LNCaP clone FGC (cell line): ENCODE results near the gene NFKB1.

ENCODE experiments used
- DNase-seq: peaks from one replicate; pipeline ENCODE4 v3.0.0-alpha.2; 2011; ENCODE audit warnings: low read depth
- H3K4me3 ChIP-seq: 2 replicates; pipeline ENCODE4 v1.5.1; 2011; ENCODE audit warnings: mild to moderate bottlenecking, low read depth, low read length, control low read depth
- TF ChIP-seq, protein P1 (sequence below): IDR thresholded peaks from 2 replicates; pipeline ENCODE4 v1.5.1; 2012; ENCODE audit warnings: mild to moderate bottlenecking; ENCODE audit not compliant: control insufficient read depth, insufficient read depth; ENCODE audit errors: extremely low read depth

Gene NFKB1

GRCh38 chr4:102506523-102506922, 5.4 kb downstream of the NFKB1 start:
- no peak for DNase-seq
- TF ChIP-seq, protein P1, sequence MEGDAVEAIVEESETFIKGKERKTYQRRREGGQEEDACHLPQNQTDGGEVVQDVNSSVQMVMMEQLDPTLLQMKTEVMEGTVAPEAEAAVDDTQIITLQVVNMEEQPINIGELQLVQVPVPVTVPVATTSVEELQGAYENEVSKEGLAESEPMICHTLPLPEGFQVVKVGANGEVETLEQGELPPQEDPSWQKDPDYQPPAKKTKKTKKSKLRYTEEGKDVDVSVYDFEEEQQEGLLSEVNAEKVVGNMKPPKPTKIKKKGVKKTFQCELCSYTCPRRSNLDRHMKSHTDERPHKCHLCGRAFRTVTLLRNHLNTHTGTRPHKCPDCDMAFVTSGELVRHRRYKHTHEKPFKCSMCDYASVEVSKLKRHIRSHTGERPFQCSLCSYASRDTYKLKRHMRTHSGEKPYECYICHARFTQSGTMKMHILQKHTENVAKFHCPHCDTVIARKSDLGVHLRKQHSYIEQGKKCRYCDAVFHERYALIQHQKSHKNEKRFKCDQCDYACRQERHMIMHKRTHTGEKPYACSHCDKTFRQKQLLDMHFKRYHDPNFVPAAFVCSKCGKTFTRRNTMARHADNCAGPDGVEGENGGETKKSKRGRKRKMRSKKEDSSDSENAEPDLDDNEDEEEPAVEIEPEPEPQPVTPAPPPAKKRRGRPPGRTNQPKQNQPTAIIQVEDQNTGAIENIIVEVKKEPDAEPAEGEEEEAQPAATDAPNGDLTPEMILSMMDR = no peak
- no peak overlapping the region for H3K4me3 ChIP-seq

DNA sequence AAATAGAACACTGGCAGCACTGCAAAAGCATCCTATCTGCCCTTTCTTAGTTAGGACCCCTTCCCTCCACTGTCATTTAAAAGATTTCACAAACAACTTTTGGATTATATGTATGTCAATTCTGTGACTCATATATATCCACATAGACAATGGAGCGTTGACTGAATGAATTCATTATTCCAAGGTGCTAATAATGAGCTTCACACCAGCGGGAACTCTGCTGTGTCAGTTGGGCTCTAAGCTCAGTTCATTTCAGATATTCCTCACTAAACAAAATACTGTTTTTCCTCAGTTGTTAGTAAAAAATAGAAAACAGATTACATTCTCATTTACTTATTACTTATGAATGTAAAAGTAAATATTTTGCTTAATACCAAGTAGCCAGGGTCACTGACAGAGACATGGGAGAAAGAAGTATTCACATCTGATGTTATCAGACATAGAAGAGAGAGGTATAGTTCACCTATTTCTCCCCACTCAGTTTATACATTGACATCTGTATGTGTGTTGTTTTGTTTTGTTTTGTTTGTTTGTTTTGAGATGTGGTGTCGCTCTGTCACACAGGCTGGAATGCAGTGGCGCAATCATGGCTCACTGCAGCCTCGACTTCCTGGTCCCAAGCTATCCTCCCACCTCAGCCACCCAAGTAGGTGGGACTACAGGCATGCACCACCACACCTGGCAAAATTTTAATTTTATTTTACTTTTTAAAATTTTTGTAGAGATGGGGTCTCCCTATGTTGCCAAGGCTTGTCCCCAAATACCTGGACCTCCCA, 10.9 kb downstream of the NFKB1 start:
- no peak for DNase-seq
- TF ChIP-seq, protein P1 = no peak
- no peak overlapping the region for H3K4me3 ChIP-seq

GRCh38 chr4:102514298-102514964, 13.3 kb downstream of the NFKB1 start:
- TF ChIP-seq, protein P1 = no peak
- no peak for DNase-seq
- no peak overlapping the region for H3K4me3 ChIP-seq

GRCh38 chr4:102517753-102518152, 16.6 kb downstream of the NFKB1 start:
- H3K4me3 ChIP-seq = no peak overlapping the region
- TF ChIP-seq, protein P1 = no peak
- no peak for DNase-seq

DNA sequence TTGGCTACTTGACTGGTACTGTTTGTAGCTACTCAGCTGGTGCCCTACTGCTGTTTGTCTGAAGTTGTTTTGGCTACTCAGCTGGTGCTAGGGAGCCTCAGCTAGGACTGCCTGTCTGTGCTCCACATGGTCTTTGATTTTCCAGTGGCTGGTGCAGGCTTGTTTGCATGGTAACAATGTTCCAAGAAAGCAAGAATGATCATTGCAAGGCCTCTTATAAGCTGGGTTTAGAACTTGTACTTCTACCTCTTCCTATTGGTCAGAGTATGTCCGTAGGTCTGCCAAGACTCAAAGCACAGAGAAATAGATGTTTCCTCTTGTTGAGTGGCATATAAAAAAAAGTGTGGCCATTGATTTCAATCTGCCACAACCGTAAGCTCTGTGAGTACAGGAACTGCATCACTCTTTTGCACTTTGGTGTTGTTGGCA, 17.6 kb downstream of the NFKB1 start:
- no peak overlapping the region for H3K4me3 ChIP-seq
- DNase-seq = no peak
- TF ChIP-seq, protein P1 = no peak

GRCh38 chr4:102519925-102520324, 18.8 kb downstream of the NFKB1 start:
- TF ChIP-seq, protein P1 = no peak
- no peak for DNase-seq

GRCh38 chr4:102521570-102521969, 20.4 kb downstream of the NFKB1 start:
- TF ChIP-seq, protein P1 = no peak
- DNase-seq = no peak
- H3K4me3 ChIP-seq = no peak overlapping the region

More at GRCh38 chr4:102519925-102520324, 18.8 kb downstream of the NFKB1 start:
- H3K4me3 ChIP-seq = no peak overlapping the region
